ENCODE measurements around the gene MFAP2. TPM values are rescaled to one million over a fixed set of nuclear protein-coding genes. Genes with fewer than 3 reads are reported as not detected.

Gene MFAP2
- total RNA-seq, 1 donor from 2014 or later: 83.4 TPM

DNA sequence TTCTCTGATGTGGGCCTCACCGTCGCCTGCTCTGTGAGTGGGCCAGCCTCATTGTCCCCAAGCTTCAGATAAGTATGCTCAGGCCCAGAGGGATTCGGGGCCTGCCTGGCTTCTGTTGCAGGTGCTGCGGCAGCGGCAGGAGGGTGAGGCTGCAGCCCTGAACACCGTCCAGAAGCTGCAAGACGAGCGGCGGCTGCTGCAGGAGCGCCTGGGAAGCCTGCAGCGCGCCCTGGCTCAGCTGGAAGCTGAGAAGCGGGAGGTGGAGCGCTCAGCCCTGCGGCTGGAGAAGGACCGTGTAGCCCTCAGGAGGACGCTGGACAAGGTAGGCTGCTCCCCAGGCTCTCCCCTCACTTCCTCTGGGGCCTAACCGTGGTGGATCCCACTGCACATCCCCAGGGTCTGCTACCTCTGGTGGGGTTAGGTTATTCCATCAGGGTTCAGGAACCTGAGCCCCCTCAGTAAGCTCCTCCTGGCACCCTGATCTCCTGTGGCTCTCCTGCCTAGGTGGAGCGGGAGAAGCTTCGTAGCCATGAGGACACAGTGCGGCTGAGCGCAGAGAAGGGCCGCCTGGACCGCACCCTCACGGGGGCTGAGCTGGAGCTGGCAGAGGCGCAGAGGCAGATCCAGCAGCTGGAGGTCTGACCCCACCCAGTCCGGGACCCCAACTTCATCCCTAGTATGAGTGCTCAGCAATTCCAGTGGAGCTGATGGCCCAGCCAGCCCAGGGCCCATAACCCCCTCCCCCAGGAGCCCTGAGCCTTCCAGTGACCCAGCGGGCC, 10.1 kb downstream of the MFAP2 start:
- Mint-ChIP-seq H3K9me3 (no peaks in the 10 kb centered on the region), H3K36me3 (ENCODE audit: low read depth) (no peaks in the 10 kb centered on the region), H3K4me1 (peaks cover 28% of the 10 kb centered on the region), H3K27me3 (ENCODE audit: low read depth) (no peaks in the 10 kb centered on the region), H3K27ac (ENCODE audit: unreplicated experiment) (no peak overlapping the region), H3K4me3 (no peak overlapping the region)
- TF ChIP-seq, protein P1, sequence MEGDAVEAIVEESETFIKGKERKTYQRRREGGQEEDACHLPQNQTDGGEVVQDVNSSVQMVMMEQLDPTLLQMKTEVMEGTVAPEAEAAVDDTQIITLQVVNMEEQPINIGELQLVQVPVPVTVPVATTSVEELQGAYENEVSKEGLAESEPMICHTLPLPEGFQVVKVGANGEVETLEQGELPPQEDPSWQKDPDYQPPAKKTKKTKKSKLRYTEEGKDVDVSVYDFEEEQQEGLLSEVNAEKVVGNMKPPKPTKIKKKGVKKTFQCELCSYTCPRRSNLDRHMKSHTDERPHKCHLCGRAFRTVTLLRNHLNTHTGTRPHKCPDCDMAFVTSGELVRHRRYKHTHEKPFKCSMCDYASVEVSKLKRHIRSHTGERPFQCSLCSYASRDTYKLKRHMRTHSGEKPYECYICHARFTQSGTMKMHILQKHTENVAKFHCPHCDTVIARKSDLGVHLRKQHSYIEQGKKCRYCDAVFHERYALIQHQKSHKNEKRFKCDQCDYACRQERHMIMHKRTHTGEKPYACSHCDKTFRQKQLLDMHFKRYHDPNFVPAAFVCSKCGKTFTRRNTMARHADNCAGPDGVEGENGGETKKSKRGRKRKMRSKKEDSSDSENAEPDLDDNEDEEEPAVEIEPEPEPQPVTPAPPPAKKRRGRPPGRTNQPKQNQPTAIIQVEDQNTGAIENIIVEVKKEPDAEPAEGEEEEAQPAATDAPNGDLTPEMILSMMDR (conservative IDR thresholded peaks at IDR 0.05): no peak
- DNase-seq (ENCODE audit: low read depth, low spot score): no peak

DNA sequence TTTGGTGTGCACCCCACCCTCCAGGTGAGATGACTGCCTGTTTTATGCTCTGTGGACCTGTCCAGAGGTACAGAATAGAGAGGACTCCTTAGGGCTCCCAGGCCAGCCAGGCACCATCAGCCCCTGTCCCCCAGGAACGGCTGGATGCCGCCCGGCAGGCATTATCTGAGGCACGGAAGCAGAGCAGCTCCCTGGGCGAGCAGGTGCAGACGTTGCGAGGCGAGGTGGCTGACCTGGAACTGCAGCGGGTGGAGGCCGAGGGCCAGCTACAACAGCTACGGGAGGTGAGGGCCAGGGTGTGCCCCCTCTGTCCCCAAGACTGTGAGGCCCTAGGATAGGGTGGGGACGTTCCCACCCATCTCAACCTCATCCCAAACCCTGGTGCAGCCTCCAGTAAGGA, 10.8 kb downstream of the MFAP2 start:
- DNase-seq (ENCODE audit: low read depth, low spot score): no peak

DNA sequence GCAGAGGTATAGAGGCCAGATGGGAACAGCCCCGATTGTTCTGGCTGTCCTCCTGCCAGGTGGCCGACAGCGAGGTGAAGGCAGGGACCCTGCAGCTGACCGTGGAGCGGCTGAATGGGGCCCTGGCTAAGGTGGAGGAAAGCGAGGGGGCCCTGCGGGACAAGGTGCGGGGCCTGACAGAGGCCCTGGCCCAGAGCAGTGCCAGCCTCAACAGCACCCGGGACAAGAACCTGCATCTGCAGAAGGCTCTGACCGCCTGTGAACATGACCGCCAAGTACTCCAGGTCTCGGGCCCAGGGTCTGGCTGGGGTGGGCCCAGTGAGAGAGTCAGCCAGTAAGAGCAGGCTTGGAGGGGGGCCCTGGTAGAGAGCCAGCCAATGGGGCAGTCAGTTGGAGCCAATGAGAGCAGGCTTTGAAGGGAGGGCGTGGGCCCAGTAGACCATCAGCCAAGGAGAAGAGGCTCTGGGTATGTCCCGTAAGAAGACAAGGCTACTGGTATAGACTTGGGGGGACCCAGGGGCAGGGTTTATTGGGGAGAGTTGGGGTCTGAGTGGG, 11.3 kb downstream of the MFAP2 start:
- Mint-ChIP-seq H3K27ac (ENCODE audit: unreplicated experiment) (peak overlapping the region; percentile 50), H3K27me3 (ENCODE audit: low read depth) (no peaks in the 10 kb centered on the region), H3K4me3 (peak overlapping the region; percentile 31), H3K4me1 (peaks cover 23% of the 10 kb centered on the region), H3K9me3 (no peaks in the 10 kb centered on the region), H3K36me3 (ENCODE audit: low read depth) (no peaks in the 10 kb centered on the region)
- DNase-seq (ENCODE audit: low read depth, low spot score): no peak
- TF ChIP-seq, protein P1 (conservative IDR thresholded peaks at IDR 0.05): no peak

More for the DNA sequence above, 10.8 kb downstream of the MFAP2 start:
- no peaks in the 10 kb centered on the region for H3K36me3 Mint-ChIP-seq (ENCODE audit: low read depth)
- peaks cover 23% of the 10 kb centered on the region for H3K4me1 Mint-ChIP-seq
- H3K4me3 Mint-ChIP-seq: peak overlapping the region; percentile 31
- TF ChIP-seq, protein P1 (conservative IDR thresholded peaks at IDR 0.05): no peak
- no peaks in the 10 kb centered on the region for H3K9me3 Mint-ChIP-seq
- no peaks in the 10 kb centered on the region for H3K27me3 Mint-ChIP-seq (ENCODE audit: low read depth)
- H3K27ac Mint-ChIP-seq (ENCODE audit: unreplicated experiment): no peak overlapping the region

DNA sequence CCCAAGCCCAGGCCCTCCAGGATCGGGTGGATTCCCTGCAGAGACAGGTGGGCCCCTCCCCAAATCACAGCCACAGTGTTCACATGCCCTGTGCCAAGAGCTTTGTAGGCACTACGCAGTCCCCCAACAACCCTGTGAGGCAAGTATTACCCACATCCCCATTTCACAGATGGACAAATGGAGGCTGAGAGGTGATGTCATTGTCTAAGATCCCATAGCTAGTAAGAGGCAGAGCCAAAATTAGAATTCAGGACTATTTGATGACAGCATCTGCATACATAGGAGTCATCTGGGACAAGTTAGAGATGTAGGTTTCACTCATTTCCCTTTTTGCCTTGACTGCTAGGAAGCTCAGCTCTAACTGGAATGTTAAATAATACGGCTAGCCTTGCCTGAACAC, 12.0 kb downstream of the MFAP2 start:
- Mint-ChIP-seq H3K4me3 (no peak overlapping the region), H3K4me1 (peaks cover 21% of the 10 kb centered on the region), H3K27ac (ENCODE audit: unreplicated experiment) (no peak overlapping the region), H3K9me3 (no peaks in the 10 kb centered on the region), H3K36me3 (ENCODE audit: low read depth) (no peaks in the 10 kb centered on the region), H3K27me3 (ENCODE audit: low read depth) (no peaks in the 10 kb centered on the region)
- TF ChIP-seq, protein P1 (conservative IDR thresholded peaks at IDR 0.05): no peak
- no peak for DNase-seq (ENCODE audit: low read depth, low spot score)

DNA sequence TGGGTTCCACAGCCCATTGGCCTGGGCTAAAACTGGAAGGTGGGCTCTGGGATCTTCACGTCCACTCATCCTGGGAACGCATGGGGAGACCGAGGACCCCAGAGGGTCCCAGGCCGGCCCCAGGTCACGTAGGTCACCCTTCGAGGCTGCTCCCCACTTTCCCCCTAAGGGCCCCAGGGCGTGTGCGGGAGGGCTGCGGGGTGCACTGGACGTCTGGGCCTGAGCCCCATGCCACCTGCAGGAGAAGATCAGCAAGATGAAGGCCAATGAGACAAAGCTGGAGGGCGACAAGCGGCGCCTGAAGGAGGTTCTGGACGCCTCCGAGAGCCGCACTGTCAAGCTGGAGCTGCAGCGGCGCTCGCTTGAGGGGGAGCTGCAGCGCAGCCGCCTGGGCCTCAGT, 12.5 kb downstream of the MFAP2 start:
- H3K9me3 Mint-ChIP-seq: no peaks in the 10 kb centered on the region
- H3K27me3 Mint-ChIP-seq (ENCODE audit: low read depth): no peaks in the 10 kb centered on the region
- H3K4me1 Mint-ChIP-seq: peaks cover 17% of the 10 kb centered on the region
- TF ChIP-seq, protein P1 (conservative IDR thresholded peaks at IDR 0.05): no peak
- H3K36me3 Mint-ChIP-seq (ENCODE audit: low read depth): no peaks in the 10 kb centered on the region
- DNase-seq (ENCODE audit: low read depth, low spot score): no peak
- H3K27ac Mint-ChIP-seq (ENCODE audit: unreplicated experiment): no peak overlapping the region
- H3K4me3 Mint-ChIP-seq: no peak overlapping the region

Measured in neural crest cell (in vitro differentiated cells).